Measurements from ENCODE around the gene GNAL.

DNA sequence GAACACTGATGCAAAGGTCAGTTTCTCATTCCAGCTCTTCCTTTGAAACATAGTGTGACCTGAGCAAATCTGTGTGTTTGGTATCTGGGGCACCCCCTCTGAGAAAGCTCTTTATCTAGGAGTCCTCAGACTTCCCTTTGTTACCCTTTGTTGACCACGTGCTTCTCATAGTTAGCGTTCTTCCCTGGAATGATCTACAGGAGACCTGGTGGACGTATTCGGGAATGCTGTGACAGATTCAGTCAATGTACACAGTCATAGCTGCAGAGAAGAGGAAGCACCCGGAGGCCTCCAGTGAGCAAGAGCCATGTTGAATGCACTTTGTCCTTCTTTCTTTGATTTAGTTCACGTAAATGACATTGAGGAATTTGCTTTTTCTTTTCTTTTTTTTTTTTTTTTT, 151.4 kb downstream of the GNAL start:
- no peak for TF ChIP-seq POLR2A (IDR thresholded peaks at IDR 0.05)
- TF ChIP-seq, protein P1, sequence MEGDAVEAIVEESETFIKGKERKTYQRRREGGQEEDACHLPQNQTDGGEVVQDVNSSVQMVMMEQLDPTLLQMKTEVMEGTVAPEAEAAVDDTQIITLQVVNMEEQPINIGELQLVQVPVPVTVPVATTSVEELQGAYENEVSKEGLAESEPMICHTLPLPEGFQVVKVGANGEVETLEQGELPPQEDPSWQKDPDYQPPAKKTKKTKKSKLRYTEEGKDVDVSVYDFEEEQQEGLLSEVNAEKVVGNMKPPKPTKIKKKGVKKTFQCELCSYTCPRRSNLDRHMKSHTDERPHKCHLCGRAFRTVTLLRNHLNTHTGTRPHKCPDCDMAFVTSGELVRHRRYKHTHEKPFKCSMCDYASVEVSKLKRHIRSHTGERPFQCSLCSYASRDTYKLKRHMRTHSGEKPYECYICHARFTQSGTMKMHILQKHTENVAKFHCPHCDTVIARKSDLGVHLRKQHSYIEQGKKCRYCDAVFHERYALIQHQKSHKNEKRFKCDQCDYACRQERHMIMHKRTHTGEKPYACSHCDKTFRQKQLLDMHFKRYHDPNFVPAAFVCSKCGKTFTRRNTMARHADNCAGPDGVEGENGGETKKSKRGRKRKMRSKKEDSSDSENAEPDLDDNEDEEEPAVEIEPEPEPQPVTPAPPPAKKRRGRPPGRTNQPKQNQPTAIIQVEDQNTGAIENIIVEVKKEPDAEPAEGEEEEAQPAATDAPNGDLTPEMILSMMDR (IDR thresholded peaks at IDR 0.05), result no peak

Measured in sigmoid colon (tissue), 3 donors.